HG02759 (cell line): ENCODE results near the gene LBX2.
"Not testable (repeated sequence)": the region's sequence is repeated elsewhere in the genome, so short reads cannot be mapped to it uniquely, and the experiment has no call there.

Experiments
- ATAC-seq: cut with Tn5 transposase; IDR thresholded peaks from one replicate; pipeline ENCODE4 v1.9.1; 2021; ENCODE audit warnings: mild to moderate bottlenecking, moderate library complexity; ENCODE audit not compliant: unreplicated experiment

LBX2 gene

GRCh38 chr2:74486141-74486540 lies 13.3 kb downstream of the LBX2 start:
- ATAC-seq: no peak

GRCh38 chr2:74483675-74484164 lies 15.7 kb downstream of the LBX2 start:
- not testable (repeated sequence) for ATAC-seq

- ATAC-seq: peak; percentile 90
Observed at GRCh38 chr2:74482801-74483674, 16.4 kb downstream of the LBX2 start, which contains the start of the genes CCDC142 and TTC31. Gene CCDC142 (minus strand): TSS chr2:74482998. CDS start chr2:74482837, 161 bp downstream. Gene TTC31 (plus strand): TSS chr2:74483081. CDS start chr2:74483096, 15 bp downstream.

- ATAC-seq: peak; percentile 49
Observed at GRCh38 chr2:74481961-74482800, 17.2 kb downstream of the LBX2 start.

GRCh38 chr2:74481431-74481830 lies 18.0 kb downstream of the LBX2 start:
- no peak for ATAC-seq

GRCh38 chr2:74474899-74475298 lies 24.5 kb downstream of the LBX2 start:
- ATAC-seq: no peak

- no peak for ATAC-seq
Observed at GRCh38 chr2:74474481-74474880, 24.9 kb downstream of the LBX2 start.

- no peak for ATAC-seq
Observed at GRCh38 chr2:74472945-74473258, 26.5 kb downstream of the LBX2 start.

GRCh38 chr2:74472086-74472944 lies 27.1 kb downstream of the LBX2 start, which contains the start of gene MRPL53:
Gene MRPL53 (minus strand): TSS chr2:74472680. CDS start chr2:74472660, 20 bp downstream.
- ATAC-seq: peak; percentile 94

GRCh38 chr2:74471332-74472065 lies 27.9 kb downstream of the LBX2 start:
- ATAC-seq: no peak

GRCh38 chr2:74470742-74471141 lies 28.7 kb downstream of the LBX2 start:
- not testable (repeated sequence) for ATAC-seq

GRCh38 chr2:74464406-74464805 lies 35.0 kb downstream of the LBX2 start:
- ATAC-seq: no peak

- ATAC-seq: no peak
Observed at GRCh38 chr2:74462786-74463105, 36.7 kb downstream of the LBX2 start.

- ATAC-seq: no peak
Observed at GRCh38 chr2:74462054-74462785, 37.2 kb downstream of the LBX2 start.

GRCh38 chr2:74461187-74462053 lies 38.0 kb downstream of the LBX2 start:
- no peak for ATAC-seq

- ATAC-seq: not testable (repeated sequence)
Observed at GRCh38 chr2:74460187-74460586, 39.2 kb downstream of the LBX2 start.

GRCh38 chr2:74459503-74460118 lies 39.8 kb downstream of the LBX2 start:
- ATAC-seq: not testable (repeated sequence)

- ATAC-seq: no peak
Observed at GRCh38 chr2:74458938-74459363, 40.5 kb downstream of the LBX2 start.
